Esophagus muscularis mucosa (tissue), 3 donors: ENCODE data around the gene IRAK2.

Experiments used
- CTCF ChIP-seq, 3 experiments: fragments of 200-600 bp in 2 of 3; fragments of 450-650 bp in 1 of 3; sonication (generic) in 2 of 3; IDR thresholded peaks; one replicate each; pipeline ENCODE4 v1.5.1; 2017 to 2019; ENCODE audit warnings: antibody characterized with exemption in 3 of 3, mild to moderate bottlenecking in 2 of 3, moderate library complexity in 1 of 3
- POLR2A ChIP-seq: fragments of 450-650 bp; IDR thresholded peaks from one replicate; pipeline ENCODE4 v1.6.1; 2017; ENCODE audit warnings: antibody characterized with exemption, moderate library complexity, mild to moderate bottlenecking, low read depth

- TF ChIP-seq CTCF (IDR thresholded peaks at IDR 0.05) (no peak), POLR2A (no peak)
Measured at GRCh38 chr3:10259036-10259435, 94.3 kb downstream of the IRAK2 start.
